A673 (cell line): ENCODE data around the gene OR6K3.

Experiments used
- CTCF ChIP-seq: fragments of 300-800, 200-600 bp; sonication (generic); conservative IDR thresholded peaks from 2 replicates; pipeline ENCODE4 v1.5.1; 2017; ENCODE audit warnings: low read depth, mild to moderate bottlenecking, antibody characterized with exemption, low read length, moderate library complexity, mixed read lengths
- EZH2 ChIP-seq: fragments of 200-600 bp; sonication (generic); IDR thresholded peaks from 2 replicates; pipeline ENCODE4 v1.6.1; 2017; ENCODE audit warnings: borderline replicate concordance, low read depth, mild to moderate bottlenecking, mixed read lengths, antibody characterized with exemption, low read length; ENCODE audit not compliant: poor library complexity, severe bottlenecking

GRCh38 chr1:158717344-158717743, 3.2 kb downstream of the OR6K3 start:
- TF ChIP-seq CTCF (no peak), EZH2 (no peak)
